ENCODE data around the gene LMAN2L.

LMAN2L gene, protein sequence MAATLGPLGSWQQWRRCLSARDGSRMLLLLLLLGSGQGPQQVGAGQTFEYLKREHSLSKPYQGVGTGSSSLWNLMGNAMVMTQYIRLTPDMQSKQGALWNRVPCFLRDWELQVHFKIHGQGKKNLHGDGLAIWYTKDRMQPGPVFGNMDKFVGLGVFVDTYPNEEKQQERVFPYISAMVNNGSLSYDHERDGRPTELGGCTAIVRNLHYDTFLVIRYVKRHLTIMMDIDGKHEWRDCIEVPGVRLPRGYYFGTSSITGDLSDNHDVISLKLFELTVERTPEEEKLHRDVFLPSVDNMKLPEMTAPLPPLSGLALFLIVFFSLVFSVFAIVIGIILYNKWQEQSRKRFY

DNA sequence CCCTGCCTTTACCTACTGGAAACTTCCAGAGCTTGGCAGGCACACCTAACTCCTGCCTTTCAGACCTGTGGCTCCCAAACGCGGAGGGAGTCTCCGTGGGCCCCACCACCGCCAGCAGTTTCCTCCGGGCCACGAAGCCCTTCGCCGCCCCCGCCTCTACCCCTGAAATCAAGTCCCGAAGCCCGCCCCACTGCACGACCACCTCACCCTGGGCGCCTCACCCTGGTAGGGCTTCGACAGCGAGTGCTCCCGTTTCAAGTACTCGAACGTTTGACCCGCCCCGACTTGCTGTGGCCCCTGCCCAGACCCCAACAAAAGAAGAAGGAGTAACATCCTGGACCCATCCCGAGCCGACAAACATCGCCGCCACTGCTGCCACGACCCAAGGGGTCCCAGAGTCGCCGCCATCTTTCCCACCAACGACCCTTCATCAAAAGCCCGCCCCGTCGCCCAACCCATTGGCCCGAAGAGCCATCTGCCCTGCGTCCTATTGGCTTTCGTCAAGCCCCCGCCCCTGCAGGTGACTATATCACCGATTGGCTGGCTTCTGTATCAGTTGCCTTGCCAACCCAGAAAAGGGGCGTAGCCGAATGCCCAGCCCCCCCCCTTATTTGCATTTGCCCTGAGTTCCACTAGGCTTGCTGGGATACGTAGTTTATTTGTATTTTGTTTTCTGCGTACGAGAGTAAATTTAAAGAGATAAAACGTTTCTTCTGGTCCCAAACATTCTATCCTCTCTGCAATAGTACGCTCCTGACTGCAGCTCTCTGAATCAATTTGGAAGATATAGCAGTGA lies at the start of gene LMAN2L:
LMAN2L (minus strand) TSS at position 432 of the 796 bp plus-strand sequence; CDS start at position 408, 24 bp downstream.
- in situ Hi-C loops (cut with MboI; ENCODE audit: low sequenced_read_pairs) = no loop called here

DNA sequence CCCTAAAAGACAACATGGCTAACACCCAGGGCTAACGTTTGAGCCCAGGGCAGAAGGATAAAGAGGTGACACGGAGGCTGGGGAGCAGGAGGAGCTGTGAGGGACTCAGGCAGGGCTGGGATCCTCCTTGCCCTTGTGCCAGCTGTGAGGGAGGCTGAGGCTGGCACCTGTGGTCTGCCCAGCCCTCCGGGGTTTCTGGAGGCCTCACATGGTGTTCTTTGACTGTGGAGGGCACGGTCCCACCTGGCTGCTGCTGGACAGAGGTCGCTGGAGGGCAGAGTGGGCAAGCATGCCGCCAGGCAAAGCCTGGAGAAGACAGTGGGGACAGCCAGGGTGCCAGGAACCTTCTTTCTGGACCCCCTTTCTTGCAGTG lies 49.4 kb upstream of the LMAN2L start:
- in situ Hi-C loops (cut with MboI; ENCODE audit: low sequenced_read_pairs) = no loop called here

DNA sequence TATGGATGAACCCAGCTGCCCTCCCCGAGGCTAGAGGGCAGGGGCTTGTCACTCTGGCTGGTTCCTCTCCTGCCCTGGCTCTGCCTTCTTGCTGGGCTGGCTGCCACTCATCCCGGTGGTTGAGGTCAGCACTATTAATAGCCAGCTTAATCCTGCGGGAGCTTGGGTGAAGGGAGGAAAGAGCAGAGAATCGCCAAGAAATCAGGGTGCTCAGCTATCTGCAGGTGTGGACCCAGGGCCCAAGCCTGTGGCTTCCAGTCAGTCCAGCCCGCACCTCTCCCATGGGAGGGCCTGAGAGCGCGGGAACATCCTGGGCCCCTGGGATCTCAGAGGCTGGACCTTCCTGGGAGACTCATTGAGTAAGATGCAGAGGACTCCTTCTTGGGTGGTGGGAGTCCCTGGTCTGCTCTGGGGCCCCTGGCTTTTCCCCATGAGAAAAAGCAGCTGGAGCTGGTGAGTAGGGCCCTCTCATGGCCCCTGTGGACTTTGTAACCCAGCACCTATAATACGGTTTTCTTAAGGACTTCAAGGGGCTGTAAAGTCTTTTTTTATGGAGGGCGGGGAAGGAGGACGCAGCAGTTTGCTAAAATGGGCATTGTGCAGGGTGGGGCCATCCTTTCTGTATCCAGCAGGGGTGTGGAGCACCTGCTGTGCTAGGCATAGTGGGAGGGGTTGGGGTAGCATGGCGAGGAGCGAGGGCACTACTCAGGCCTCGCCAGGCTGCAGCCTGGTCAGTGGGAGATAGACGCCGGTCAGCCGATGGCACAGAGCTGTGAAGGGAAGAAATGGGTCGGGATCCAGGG lies 48.8 kb upstream of the LMAN2L start:
- in situ Hi-C loops (cut with MboI; ENCODE audit: low sequenced_read_pairs) = no loop called here

DNA sequence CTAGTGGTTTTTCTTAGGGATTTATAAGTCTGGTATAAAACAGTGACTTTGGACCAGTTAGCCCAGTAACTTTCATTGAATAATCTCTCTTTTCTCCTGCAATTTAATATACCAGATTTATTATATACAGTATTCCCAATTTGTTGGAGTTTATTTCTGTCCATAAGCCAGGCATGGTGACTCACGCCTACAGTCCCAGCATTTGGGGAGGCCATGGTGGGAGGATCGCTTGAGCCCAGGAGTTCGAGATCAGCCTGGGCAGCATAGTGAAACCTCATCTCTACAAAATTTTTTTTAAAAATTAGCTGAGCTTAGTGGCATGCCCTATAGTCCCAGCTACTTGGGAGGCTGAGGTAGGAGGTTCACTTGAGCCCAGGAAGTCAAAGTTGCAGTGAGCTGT lies 47.5 kb upstream of the LMAN2L start:
- in situ Hi-C loops (cut with MboI; ENCODE audit: low sequenced_read_pairs) = no loop called here

DNA sequence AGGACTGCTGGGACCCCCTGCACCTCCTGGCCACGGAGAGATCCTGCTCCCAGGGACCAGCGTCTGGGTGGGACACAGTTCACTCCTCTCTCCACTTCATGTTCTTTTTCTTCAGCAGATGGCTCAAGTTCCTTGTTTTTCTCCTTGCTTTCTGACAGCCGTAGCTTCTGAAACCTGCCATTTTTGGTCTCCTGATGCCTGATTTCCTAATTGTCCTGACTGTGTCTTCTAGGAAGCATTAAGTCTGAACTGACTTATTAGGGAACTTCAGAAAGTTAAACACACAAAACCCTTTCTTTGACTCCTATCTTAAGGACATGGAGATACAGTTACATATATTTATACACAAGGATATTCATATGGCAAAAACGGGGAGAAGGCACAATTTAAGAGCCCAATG lies 43.5 kb upstream of the LMAN2L start:
- in situ Hi-C loops (cut with MboI; ENCODE audit: low sequenced_read_pairs) = no loop called here

DNA sequence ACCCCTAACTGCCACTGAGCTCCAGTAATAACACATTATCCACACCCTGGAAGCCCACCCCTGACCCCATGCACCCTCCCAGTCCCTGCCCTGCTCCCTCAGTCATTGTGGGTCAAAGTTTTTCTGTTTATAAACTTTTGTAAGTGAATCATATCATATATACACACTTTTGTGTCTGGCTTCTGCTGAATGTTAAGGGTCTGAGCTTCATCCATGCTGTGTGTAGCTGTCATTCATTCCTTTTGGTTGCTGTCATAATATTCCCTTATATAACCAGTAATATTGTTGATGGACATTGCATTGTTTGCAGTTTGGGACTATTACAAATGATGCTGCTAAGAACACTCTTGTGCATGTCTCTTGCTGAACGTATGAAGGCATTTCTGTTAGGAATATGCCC lies 35.3 kb upstream of the LMAN2L start:
- in situ Hi-C loops (cut with MboI; ENCODE audit: low sequenced_read_pairs) = no loop called here

DNA sequence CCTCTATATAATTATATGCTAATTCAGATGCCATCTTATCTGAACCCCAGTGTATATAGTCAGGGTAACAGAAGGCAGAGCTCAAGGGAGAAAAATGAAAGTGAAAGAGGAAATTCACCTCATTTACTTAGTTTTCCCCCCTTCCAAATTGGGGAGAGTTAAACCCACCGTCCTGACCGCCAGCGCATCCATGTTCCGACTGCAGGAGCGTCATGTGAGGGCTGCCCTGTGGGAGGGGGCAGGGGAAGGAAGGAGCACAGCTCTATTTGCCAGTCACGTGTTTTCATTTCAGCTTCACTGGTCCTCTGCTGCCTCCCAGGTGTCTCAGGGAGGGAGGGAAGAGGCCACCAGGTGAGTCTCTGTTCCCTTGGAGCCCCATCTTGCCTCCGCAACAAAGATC lies 34.1 kb upstream of the LMAN2L start:
- in situ Hi-C loops (cut with MboI; ENCODE audit: low sequenced_read_pairs) = no loop called here

DNA sequence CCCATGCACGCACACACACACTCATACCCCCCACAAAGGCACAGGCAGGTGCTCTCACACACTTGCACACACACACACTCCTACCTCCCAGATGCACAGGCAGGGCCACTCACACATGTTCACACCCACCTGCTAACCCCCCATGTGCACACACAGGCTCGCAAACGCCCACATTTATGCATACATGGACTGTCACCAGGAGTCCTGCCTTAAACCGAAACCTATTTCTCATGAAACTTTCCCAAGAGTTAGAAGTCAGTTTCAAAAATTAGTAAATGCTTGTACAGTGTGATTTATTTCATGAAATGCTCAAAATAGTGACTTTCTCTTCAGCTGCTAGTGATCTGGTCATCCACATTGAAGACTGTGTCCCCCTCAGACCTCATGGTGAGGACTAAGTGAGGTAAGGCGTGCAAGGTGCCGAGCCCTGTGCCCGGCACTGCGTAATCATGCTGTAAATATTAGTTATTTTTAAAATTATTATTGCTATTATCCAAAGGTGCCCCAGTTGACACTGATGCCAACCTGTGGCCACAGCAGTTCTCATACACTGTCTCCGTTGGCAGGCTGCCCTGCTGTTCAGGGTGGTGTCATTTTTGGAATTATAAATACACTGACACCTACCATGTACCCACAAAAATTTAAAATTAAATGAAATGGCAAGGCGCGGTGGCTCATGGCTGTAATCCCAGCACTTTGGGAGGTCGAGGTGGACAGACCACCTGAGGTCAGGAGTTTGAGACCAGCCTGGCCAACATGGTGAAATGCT lies 33.2 kb upstream of the LMAN2L start:
- in situ Hi-C loops (cut with MboI; ENCODE audit: low sequenced_read_pairs) = no loop called here

DNA sequence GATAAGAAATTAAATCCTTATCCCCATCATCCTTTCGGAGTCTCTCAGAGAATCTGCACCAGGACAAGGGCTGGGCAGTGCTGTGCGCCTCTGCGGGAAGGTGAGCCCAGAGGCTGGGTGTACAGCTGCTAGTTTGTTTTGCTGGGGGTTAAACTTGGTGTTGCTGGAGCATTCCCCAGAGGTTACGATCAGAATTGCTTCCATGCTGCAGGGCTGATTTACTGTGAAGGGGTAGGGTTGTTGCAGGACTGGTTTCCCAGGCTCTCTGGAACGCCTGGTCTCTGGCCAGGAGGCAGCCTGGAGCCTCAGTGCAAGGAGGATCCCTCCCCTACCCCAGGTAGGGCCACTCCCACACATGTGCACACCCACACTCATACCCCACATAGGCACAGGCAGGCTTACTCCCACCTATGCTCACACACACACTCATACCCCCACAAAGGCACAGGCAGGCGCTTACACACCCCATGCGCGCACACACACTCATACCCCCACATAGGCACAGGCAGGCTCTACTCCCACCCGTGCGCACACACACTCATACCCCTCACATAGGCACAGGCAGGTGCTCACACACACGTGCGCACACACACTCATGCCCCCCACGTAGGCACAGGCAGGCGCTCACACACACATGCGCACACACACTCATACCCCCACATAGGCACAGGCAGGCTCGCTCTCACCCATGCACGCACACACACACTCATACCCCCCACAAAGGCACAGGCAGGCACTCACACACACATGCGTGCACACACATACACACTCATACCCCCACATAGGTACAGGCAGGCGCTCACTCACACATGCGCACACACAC lies 32.1 kb upstream of the LMAN2L start:
- in situ Hi-C loops (cut with MboI; ENCODE audit: low sequenced_read_pairs) = no loop called here

DNA sequence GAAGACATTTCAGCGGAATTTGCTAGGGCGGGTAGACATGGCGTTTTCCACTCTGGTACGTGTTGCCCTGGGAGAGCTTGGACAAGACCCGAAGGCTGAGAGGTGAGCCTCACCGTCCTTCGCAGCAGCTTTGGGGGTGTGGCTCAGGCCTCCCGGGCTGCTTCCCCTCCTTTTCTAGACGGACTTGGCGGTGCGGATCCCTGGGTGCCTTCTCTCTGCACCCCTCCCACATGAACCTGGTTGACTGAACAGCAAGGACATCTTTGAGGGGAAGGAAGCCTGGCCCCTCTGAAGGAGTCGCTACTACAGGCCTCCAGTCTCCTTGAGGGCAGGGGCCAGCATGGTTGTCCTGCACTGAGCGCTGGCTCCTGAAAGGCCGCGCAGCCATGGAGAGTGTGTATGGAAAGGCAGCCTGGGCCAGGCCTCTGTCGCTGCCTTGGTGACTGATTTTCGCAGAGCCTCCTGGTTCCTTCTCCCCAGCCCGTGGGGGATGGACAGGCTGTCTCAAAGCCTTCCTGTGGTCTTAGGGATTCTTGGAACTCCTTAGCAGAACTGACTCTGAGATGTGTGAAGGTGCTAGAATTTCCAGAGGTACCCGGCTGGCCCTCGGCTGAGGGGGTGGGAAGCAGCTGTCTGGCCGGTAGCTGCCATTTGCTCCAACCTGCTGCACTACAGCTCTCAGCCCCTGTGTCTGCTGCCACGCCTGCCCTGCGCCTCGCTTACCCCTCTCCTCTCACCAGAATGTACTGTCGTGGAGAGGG lies 30.8 kb upstream of the LMAN2L start:
- in situ Hi-C loops (cut with MboI; ENCODE audit: low sequenced_read_pairs) = no loop called here

DNA sequence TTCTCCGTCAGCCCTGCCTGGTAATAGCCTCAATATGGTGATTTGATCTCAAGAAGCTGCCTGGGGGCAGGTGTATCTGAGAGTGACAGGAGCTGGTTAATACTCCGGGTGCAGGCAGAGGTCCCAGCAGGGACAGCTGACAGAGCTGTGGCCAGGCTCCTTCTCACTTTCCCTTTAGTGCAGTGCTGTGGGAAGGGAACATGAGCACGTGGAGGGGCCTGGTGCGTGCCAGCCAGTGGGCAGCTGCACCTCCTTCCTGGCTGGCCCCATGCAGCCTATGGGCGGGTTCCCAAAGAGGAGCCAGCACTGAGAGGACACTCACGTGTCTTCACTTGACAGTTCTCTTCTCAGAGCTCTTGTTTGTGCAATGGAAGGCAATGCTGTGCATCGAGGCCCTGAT lies 29.9 kb upstream of the LMAN2L start:
- in situ Hi-C loops (cut with MboI; ENCODE audit: low sequenced_read_pairs) = no loop called here

DNA sequence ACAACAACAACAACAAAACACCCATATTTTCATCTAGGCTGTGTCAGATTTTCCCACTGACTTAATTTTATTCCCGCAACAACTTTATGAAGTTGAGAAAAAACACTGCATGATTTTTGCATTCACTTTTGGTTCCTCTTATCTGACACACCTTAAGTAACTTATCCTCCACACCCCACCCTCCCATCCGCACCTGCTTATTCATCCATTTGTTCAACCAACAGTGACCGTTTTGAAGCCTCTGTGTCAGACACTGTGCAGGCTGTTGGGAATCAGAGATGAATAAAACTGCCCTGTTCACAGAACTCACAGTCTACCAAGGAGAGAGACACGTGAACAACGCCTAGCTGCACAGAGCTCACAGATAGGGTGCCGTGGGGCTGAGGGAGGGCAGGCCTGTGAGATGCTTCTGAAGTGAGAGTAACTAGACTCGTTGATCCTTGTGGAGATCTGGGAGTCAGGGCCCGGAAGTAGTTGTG lies 28.3 kb upstream of the LMAN2L start:
- in situ Hi-C loops (cut with MboI; ENCODE audit: low sequenced_read_pairs) = no loop called here

DNA sequence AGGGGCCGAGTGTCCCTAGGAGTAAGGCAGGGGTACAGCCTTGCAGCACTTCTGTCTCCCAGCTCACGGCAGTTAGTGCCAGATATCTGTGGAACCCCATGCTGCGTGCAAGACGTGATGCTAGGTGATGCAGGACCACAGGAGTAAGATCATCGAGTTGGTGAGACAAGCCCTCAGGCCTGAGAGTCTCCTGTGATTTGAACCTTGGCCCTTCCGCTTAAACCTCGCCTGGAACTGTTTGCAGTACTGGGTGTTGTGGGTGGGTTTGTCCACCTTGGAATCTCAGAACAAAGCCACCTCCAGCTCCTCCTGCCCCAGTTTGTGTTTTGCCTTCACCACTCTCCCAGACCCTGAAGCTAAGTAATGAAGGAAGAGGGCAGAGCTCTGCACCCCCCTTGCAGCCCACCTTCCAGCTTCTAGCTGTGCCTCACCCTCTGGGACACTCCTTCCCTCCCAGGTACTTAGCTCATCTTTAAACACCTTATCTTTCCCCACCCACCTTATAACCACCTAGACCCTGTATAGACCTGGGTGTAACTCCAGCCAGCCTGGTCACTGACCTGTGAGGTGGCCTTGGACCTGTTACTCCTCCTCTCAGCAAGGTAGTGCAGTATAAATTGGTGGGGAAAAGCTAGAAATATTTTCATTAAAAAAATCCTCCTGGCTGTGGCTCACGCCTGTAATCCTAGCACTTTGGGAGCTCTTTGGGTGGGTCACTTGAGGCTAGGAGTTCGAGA lies 27.4 kb upstream of the LMAN2L start:
- in situ Hi-C loops (cut with MboI; ENCODE audit: low sequenced_read_pairs) = no loop called here

DNA sequence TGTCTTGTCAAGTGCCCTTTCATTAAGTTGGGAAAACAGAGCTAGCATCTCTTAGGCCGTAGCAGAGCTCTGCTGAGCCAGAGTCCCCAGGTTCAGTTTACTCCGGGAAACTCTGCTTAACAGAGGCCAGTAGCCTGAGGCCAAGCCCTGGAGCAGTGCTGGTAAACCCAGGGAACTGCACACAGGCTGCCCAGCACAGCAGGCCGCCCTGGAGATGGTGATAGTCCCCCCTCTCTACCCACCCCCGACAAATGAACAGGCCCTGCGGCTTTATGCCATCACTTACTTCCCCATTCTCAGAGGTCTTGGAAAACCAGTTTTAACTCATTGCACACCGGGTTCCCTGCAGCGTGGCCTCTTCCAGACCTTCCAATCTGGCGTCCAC lies 24.4 kb upstream of the LMAN2L start:
- in situ Hi-C loops (cut with MboI; ENCODE audit: low sequenced_read_pairs) = no loop called here

DNA sequence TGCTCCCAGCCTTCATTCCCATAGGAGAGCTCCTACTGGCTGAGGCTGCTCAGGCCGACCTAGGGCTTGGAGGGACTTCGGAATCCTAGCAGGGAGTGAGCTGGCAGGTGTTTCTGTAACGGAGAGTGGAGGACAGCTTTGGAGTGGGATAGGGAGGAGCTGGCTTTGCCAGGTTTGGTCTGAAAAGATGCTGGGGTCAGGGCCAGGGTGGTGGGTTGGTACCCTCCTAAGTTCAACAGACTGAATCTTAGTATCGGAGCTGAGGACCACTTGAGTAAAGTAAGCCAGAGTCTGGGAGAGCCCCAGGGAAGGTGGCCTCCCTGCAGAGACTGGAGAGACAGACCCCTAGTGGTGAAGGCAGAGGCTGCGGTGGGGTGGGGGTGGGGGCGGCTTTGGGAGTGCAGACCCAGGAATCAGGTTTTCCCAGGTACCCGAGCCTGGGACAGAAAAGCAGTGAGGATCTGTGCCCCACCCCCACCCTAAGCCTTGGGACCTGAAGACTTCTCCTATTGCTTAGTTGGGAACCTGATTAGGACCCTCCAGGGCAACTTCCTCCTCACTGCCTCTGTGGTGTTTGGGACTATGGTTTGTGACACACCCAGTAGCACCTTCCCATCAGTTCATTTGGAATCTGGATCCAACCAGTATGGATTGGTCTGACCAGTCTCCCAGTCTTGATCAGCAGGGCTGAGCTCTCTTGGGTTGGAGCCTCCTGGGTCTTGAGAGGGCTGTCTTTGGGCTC lies 23.8 kb upstream of the LMAN2L start:
- in situ Hi-C loops (cut with MboI; ENCODE audit: low sequenced_read_pairs) = no loop called here

DNA sequence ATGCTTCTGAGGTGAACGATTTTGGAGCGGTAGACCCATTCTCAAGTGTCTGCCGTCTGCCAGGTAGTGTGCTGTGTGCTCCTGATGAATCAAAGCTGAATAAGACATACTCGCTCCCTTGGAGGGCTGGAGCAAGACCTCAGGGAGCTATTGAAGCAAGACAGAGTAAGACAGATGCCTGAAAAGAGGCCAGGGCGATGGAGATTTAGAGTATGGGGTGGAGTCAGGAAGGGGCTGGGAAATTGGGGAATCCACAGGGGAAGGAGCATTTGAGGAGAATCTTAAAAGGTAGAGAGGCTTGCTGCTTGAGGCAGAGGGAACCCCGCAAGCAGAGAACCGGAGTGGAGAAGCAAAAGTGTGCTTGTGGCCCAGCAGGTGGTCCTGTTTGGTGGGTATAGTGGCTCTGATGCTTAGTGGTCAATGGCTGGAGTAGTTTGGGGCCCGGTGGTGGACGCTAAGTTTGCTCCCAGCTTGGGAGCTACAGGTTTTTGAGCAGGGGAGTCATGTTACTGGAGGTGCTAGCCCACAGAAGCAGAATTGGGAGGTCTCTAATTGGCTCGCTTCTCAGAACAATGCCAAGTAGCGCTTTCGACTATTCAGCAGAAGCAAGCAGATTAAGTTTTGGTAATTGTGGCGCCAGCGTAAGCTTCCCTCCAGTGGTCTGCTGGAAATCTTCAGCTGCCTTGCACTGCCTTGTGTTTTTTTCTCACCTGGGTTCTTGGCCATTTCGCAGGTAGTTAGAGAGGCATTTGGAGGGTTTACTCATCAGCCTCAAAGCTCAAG lies 22.9 kb upstream of the LMAN2L start:
- in situ Hi-C loops (cut with MboI; ENCODE audit: low sequenced_read_pairs) = no loop called here

All from HL-60/S4 treated with retinoic acid at 250 ng/mL for 4 days and 3 days (cell line).